Activated T-cell treated with anti-CD3 and anti-CD28 coated beads, Interleukin-2, amount 50 U/mL, for 72 hours (primary cell): ENCODE results near the gene HES1. TPM values are rescaled to one million over a fixed set of nuclear protein-coding genes. Genes with fewer than 3 reads are reported as not detected.
"Not testable (repeated sequence)": the region's sequence is repeated elsewhere in the genome, so short reads cannot be mapped to it uniquely, and the experiment has no call there.

ENCODE experiments used
- ATAC-seq, 2 donors: fragments of 150-1000 bp; cut with Tn5 transposase; replicated peaks in 1 of 2; 2 replicates each; pipeline ENCODE4 v1.10.0; 2021; ENCODE audit warnings: moderate library complexity in 2 of 2, mild to moderate bottlenecking in 1 of 2
- DNase-seq, 2 donors: peaks; one replicate each; pipeline ENCODE4 v3.0.0; 2021 to 2022; ENCODE audit warnings: mixed read lengths in 1 of 2
- H3K27ac Mint-ChIP-seq: one replicate; pipeline ENCODE4 v1.8.0; 2022; ENCODE audit warnings: mild to moderate bottlenecking, moderate library complexity, mixed read lengths
- H3K27me3 Mint-ChIP-seq: one replicate; pipeline ENCODE4 v1.8.0; 2022; ENCODE audit warnings: low read depth, mixed read lengths
- H3K36me3 Mint-ChIP-seq, 2 donors: one replicate each; pipeline ENCODE4 v1.8.0; 2022; ENCODE audit warnings: mixed read lengths in 2 of 2, mild to moderate bottlenecking in 1 of 2; ENCODE audit not compliant: insufficient read depth in 2 of 2
- H3K4me1 Mint-ChIP-seq: one replicate; pipeline ENCODE4 v1.8.0; 2022; ENCODE audit warnings: low read depth, mixed read lengths
- H3K4me3 Mint-ChIP-seq, 2 donors: one replicate each; pipeline ENCODE4 v1.8.0; 2022; ENCODE audit warnings: mild to moderate bottlenecking in 2 of 2, mixed read lengths in 2 of 2, moderate library complexity in 2 of 2
- H3K9me3 Mint-ChIP-seq, 2 donors: one replicate each; pipeline ENCODE4 v1.8.0; 2022; ENCODE audit warnings: mixed read lengths in 2 of 2
- total RNA-seq, 2 donors: library from RNA; stranded (reverse); gene quantifications; one replicate each; pipeline ENCODE4 v1.2.3, GENCODE V29; 2022

HES1 gene
- total RNA-seq, 2 donors from 2014 or later, result 0.81 to 0.91 TPM

- peak overlapping the region; percentile 83 to 85 for H3K4me3 Mint-ChIP-seq
- no peak for DNase-seq
- peaks cover 31% of the 10 kb centered on the region for H3K27me3 Mint-ChIP-seq
- H3K36me3 Mint-ChIP-seq, result no peaks in the 10 kb centered on the region
- H3K27ac Mint-ChIP-seq, result peak overlapping the region; percentile 3
- ATAC-seq, result no peak
- H3K4me1 Mint-ChIP-seq, result peaks cover 25% of the 10 kb centered on the region
- no peaks in the 10 kb centered on the region for H3K9me3 Mint-ChIP-seq
Observed at GRCh38 chr3:194142156-194142910, 6.4 kb downstream of the HES1 start.

GRCh38 chr3:194145702-194146101 is 9.8 kb downstream of the HES1 start:
- Mint-ChIP-seq H3K27me3 (no peaks in the 10 kb centered on the region), H3K36me3 (no peaks in the 10 kb centered on the region), H3K9me3 (no peaks in the 10 kb centered on the region), H3K4me1 (peaks cover 11% of the 10 kb centered on the region), H3K4me3 (no peak overlapping the region), H3K27ac (no peak overlapping the region)
- DNase-seq (no peak), ATAC-seq (no peak)

GRCh38 chr3:194147679-194148078 is 11.7 kb downstream of the HES1 start:
- DNase-seq, result no peak
- no peak overlapping the region for H3K4me3 Mint-ChIP-seq
- no peak for ATAC-seq
- H3K36me3 Mint-ChIP-seq, result no peaks in the 10 kb centered on the region
- H3K27me3 Mint-ChIP-seq, result no peaks in the 10 kb centered on the region
- H3K4me1 Mint-ChIP-seq, result peaks cover 1% of the 10 kb centered on the region
- H3K9me3 Mint-ChIP-seq, result no peaks in the 10 kb centered on the region
- H3K27ac Mint-ChIP-seq, result no peak overlapping the region

GRCh38 chr3:194148383-194148782 is 12.4 kb downstream of the HES1 start:
- Mint-ChIP-seq H3K36me3 (no peaks in the 10 kb centered on the region), H3K4me3 (no peak overlapping the region), H3K27ac (no peak overlapping the region), H3K27me3 (peaks cover 5% of the 10 kb centered on the region), H3K9me3 (peaks cover 0 to 3% of the 10 kb centered on the region in 2 donors), H3K4me1 (no peaks in the 10 kb centered on the region)
- no peak for ATAC-seq
- no peak for DNase-seq

GRCh38 chr3:194150252-194150934 is 14.4 kb downstream of the HES1 start:
- Mint-ChIP-seq H3K27ac (no peak overlapping the region), H3K4me1 (no peaks in the 10 kb centered on the region), H3K36me3 (peaks cover 4% of the 10 kb centered on the region in 2 donors), H3K4me3 (no peak overlapping the region), H3K9me3 (peaks cover 3 to 6% of the 10 kb centered on the region in 2 donors), H3K27me3 (peaks cover 10% of the 10 kb centered on the region)
- ATAC-seq (no peak), DNase-seq (no peak)

- H3K4me1 Mint-ChIP-seq, H3K4me3 Mint-ChIP-seq, H3K9me3 Mint-ChIP-seq, ATAC-seq, H3K36me3 Mint-ChIP-seq, DNase-seq, H3K27ac Mint-ChIP-seq: not testable (repeated sequence)
- H3K27me3 Mint-ChIP-seq, result peaks cover 10% of the 10 kb centered on the region
Observed at GRCh38 chr3:194150935-194151302, 15.0 kb downstream of the HES1 start.

GRCh38 chr3:194154346-194154745 is 18.4 kb downstream of the HES1 start:
- ATAC-seq (no peak), DNase-seq (no peak)
- Mint-ChIP-seq H3K36me3 (peaks cover 4% of the 10 kb centered on the region in 2 donors), H3K4me1 (no peaks in the 10 kb centered on the region), H3K9me3 (peaks cover 3 to 6% of the 10 kb centered on the region in 2 donors), H3K27me3 (peaks cover 10% of the 10 kb centered on the region), H3K4me3 (no peak overlapping the region), H3K27ac (no peak overlapping the region)

GRCh38 chr3:194156095-194156494 is 20.1 kb downstream of the HES1 start:
- no peak overlapping the region for H3K4me3 Mint-ChIP-seq
- H3K9me3 Mint-ChIP-seq, result peaks cover 3 to 6% of the 10 kb centered on the region in 2 donors
- DNase-seq (no peak), ATAC-seq (no peak)
- peaks cover 4% of the 10 kb centered on the region in 2 donors for H3K36me3 Mint-ChIP-seq
- H3K4me1 Mint-ChIP-seq, result no peaks in the 10 kb centered on the region
- no peak overlapping the region for H3K27ac Mint-ChIP-seq
- peaks cover 10% of the 10 kb centered on the region for H3K27me3 Mint-ChIP-seq

- H3K4me3 Mint-ChIP-seq, result no peak overlapping the region
- no peaks in the 10 kb centered on the region for H3K4me1 Mint-ChIP-seq
- peaks cover 17% of the 10 kb centered on the region for H3K27me3 Mint-ChIP-seq
- DNase-seq, result no peak
- no peak overlapping the region for H3K27ac Mint-ChIP-seq
- peaks cover 2 to 3% of the 10 kb centered on the region in 2 donors for H3K9me3 Mint-ChIP-seq
- peaks cover 3 to 4% of the 10 kb centered on the region in 2 donors for H3K36me3 Mint-ChIP-seq
- ATAC-seq, result no peak
Observed at GRCh38 chr3:194158942-194159439, 23.0 kb downstream of the HES1 start.

GRCh38 chr3:194160158-194160557 is 24.2 kb downstream of the HES1 start:
- Mint-ChIP-seq H3K27ac (no peak overlapping the region), H3K36me3 (no peaks in the 10 kb centered on the region), H3K4me1 (no peaks in the 10 kb centered on the region), H3K27me3 (peaks cover 23% of the 10 kb centered on the region), H3K9me3 (no peaks in the 10 kb centered on the region), H3K4me3 (no peak overlapping the region)
- ATAC-seq, result no peak
- no peak for DNase-seq

- H3K27ac Mint-ChIP-seq, result no peak overlapping the region
- DNase-seq (no peak), ATAC-seq (no peak)
- H3K4me1 Mint-ChIP-seq, result no peaks in the 10 kb centered on the region
- H3K9me3 Mint-ChIP-seq, result no peaks in the 10 kb centered on the region
- H3K36me3 Mint-ChIP-seq, result no peaks in the 10 kb centered on the region
- H3K27me3 Mint-ChIP-seq, result peaks cover 31% of the 10 kb centered on the region
- no peak overlapping the region for H3K4me3 Mint-ChIP-seq
Observed at GRCh38 chr3:194161131-194162045, 25.4 kb downstream of the HES1 start.

- no peak overlapping the region for H3K27ac Mint-ChIP-seq
- peaks cover 39% of the 10 kb centered on the region for H3K27me3 Mint-ChIP-seq
- H3K4me1 Mint-ChIP-seq, result no peaks in the 10 kb centered on the region
- H3K9me3 Mint-ChIP-seq, result no peaks in the 10 kb centered on the region
- no peak overlapping the region for H3K4me3 Mint-ChIP-seq
- H3K36me3 Mint-ChIP-seq, result no peaks in the 10 kb centered on the region
- DNase-seq, result no peak
- ATAC-seq, result no peak
Observed at GRCh38 chr3:194162070-194162678, 26.2 kb downstream of the HES1 start.
